Karpas-422 (cell line): ENCODE data around the gene GUCY1B1. TPM values are rescaled to one million over a fixed set of nuclear protein-coding genes. Genes with fewer than 3 reads are reported as not detected.

Experiments used
- DNase-seq: peaks from one replicate; pipeline ENCODE4 v3.0.0-alpha.2; 2015
- H2AFZ ChIP-seq: fragments of 200-600 bp; sonication (generic); 2 replicates; pipeline ENCODE4 v1.6.1; 2014; ENCODE audit warnings: antibody characterized with exemption, low read length, mixed read lengths
- H3K27ac ChIP-seq: fragments of 200-600 bp; sonication (generic); 2 replicates; pipeline ENCODE4 v1.5.1; 2014; ENCODE audit warnings: mild to moderate bottlenecking, low read length, moderate library complexity
- H3K27me3 ChIP-seq: fragments of 200-600 bp; sonication (generic); 2 replicates; pipeline ENCODE4 v1.6.1; 2014; ENCODE audit warnings: low read length, mixed read lengths
- H3K36me3 ChIP-seq: fragments of 200-600 bp; sonication (generic); 2 replicates; pipeline ENCODE4 v1.6.1; 2014; ENCODE audit warnings: low read length, mixed read lengths; ENCODE audit not compliant: insufficient read depth
- H3K4me1 ChIP-seq: fragments of 200-600 bp; sonication (generic); 2 replicates; pipeline ENCODE4 v1.6.1; 2014; ENCODE audit warnings: mild to moderate bottlenecking, low read length, mixed read lengths
- H3K4me2 ChIP-seq: fragments of 200-600 bp; sonication (generic); 2 replicates; pipeline ENCODE4 v1.6.1; 2014; ENCODE audit warnings: low read length, low read depth, mild to moderate bottlenecking; ENCODE audit not compliant: poor library complexity, severe bottlenecking
- H3K4me3 ChIP-seq: fragments of 200-600 bp; sonication (generic); 2 replicates; pipeline ENCODE4 v1.5.1; 2014; ENCODE audit warnings: mild to moderate bottlenecking, antibody characterized with exemption, low read length, mixed read lengths
- H3K79me2 ChIP-seq: fragments of 200-600 bp; sonication (generic); 2 replicates; pipeline ENCODE4 v1.6.1; 2014; ENCODE audit warnings: mild to moderate bottlenecking, low read length, mixed read lengths
- H3K9ac ChIP-seq: fragments of 200-600 bp; sonication (generic); 2 replicates; pipeline ENCODE4 v1.6.0; 2014; ENCODE audit warnings: low read length
- H3K9me2 ChIP-seq: fragments of 200-600 bp; sonication (generic), shearing (Covaris generic); replicated peaks from 2 replicates; pipeline ENCODE4 v1.6.0; 2014; ENCODE audit warnings: mild to moderate bottlenecking, low read length, moderate library complexity; ENCODE audit not compliant: insufficient read depth
- H3K9me3 ChIP-seq: fragments of 300-700, 200-600 bp; sonication (generic); 2 replicates; pipeline ENCODE4 v1.6.1; 2014; ENCODE audit warnings: low read length, mixed read lengths
- H4K20me1 ChIP-seq: fragments of 200-600 bp; sonication (generic); 2 replicates; pipeline ENCODE4 v1.6.1; 2014; ENCODE audit warnings: mild to moderate bottlenecking, antibody characterized with exemption, low read length, low read depth; ENCODE audit not compliant: insufficient read depth
- total RNA-seq: library from RNA; depleted of rRNA; stranded (reverse); fragments of >200 nt; shearing (Covaris generic); gene quantifications from 2 replicates; pipeline ENCODE4 v1.2.3, GENCODE V29; 2014; ENCODE audit warnings: low replicate concordance

Gene GUCY1B1
- total RNA-seq, 1 experiment from 2014 or later, result 3.2 TPM

DNA sequence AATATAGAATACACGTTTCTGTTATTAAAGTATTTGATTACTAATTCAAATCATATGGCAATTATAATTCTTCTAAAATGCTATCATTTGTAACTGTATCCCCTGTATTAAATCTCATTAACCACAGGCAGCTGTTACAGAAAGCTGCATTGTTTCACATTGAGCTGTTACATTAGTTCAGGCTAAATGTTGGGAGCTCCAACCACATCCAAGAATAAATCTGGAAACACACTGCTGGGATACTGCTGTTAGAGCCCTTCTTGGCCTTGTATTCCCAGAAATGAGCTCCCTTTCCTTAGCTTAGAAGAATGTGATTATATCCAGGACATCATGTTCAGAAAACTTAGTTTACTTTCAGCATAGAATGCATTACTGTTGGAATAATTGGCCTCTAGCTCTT, 48.2 kb downstream of the GUCY1B1 start:
- DNase-seq, result no peak
- no peaks in the 10 kb centered on the region for H4K20me1 ChIP-seq
- no peak overlapping the region for H3K27ac ChIP-seq
- no peaks in the 10 kb centered on the region for H3K27me3 ChIP-seq
- H3K4me1 ChIP-seq, result peaks cover 50% of the 10 kb centered on the region
- H3K4me2 ChIP-seq, result peak overlapping the region; percentile 16
- no peak overlapping the region for H3K4me3 ChIP-seq
- H3K9ac ChIP-seq, result no peak overlapping the region
- H3K9me3 ChIP-seq, result no peaks in the 10 kb centered on the region
- H2AFZ ChIP-seq, result peak overlapping the region; percentile 29; the same call in 1 of the 2 replicates
- no peaks in the 10 kb centered on the region for H3K36me3 ChIP-seq
- no peaks in the 10 kb centered on the region for H3K9me2 ChIP-seq
- no peaks in the 10 kb centered on the region for H3K79me2 ChIP-seq

GRCh38 chr4:155809835-155810234, 51.0 kb downstream of the GUCY1B1 start:
- Histone ChIP-seq H3K4me2 (peak overlapping the region; percentile 29), H3K4me1 (peaks cover 32% of the 10 kb centered on the region), H3K9me2 (no peaks in the 10 kb centered on the region), H3K27me3 (no peaks in the 10 kb centered on the region), H4K20me1 (no peaks in the 10 kb centered on the region), H2AFZ (peak overlapping the region; percentile 86), H3K79me2 (no peaks in the 10 kb centered on the region), H3K4me3 (no peak overlapping the region), H3K27ac (no peak overlapping the region), H3K9me3 (no peaks in the 10 kb centered on the region), H3K9ac (no peak overlapping the region), H3K36me3 (no peaks in the 10 kb centered on the region)
- peak; percentile 98 for DNase-seq

DNA sequence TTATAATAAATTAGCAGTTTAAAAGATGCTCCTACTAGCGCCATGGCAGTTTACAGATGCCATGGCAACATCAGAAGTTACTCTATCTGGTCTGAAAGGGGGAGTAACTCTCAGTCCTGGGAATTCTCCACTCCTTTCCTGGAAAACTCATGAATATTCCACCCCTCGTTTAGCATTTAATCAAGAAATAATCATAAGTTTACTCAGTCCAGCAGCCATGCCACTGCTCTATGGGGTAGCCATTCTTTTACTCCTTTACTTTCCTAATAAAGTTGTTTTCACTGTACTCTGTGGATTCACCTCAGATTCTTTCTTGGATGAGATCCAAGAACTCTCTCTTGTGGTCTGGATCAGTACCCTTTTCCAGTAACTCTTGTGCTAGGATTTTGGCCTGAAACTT, 52.3 kb downstream of the GUCY1B1 start:
- Histone ChIP-seq H3K4me1 (peaks cover 30% of the 10 kb centered on the region), H3K9me3 (no peaks in the 10 kb centered on the region), H3K27ac (no peak overlapping the region), H3K9me2 (no peaks in the 10 kb centered on the region), H3K36me3 (no peaks in the 10 kb centered on the region), H4K20me1 (no peaks in the 10 kb centered on the region), H3K79me2 (no peaks in the 10 kb centered on the region), H2AFZ (peak overlapping the region; percentile 89), H3K4me3 (no peak overlapping the region), H3K4me2 (no peak overlapping the region), H3K9ac (no peak overlapping the region), H3K27me3 (no peaks in the 10 kb centered on the region)
- no peak for DNase-seq

DNA sequence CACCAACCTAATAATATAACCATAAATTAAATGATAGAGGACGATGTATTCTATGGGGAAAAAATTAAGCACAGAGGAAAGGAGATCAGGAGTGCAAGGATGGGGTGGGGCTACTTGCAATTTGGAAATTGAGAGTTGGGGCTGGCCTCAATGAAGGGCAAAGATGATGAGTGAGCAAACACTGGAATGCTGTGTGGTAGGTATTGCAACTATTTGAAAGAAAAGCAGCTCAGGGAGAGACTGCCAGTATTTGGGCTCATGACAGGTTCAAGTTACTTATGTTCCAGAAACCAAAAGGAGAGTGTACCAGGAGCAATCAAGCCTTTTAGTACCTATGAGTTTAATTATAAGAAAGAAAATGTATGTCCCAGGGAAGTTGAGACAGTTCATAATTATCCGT, 59.8 kb downstream of the GUCY1B1 start:
- Histone ChIP-seq H3K4me3 (no peak overlapping the region), H3K4me1 (peaks cover 27% of the 10 kb centered on the region), H3K9ac (no peak overlapping the region), H3K27ac (no peak overlapping the region), H4K20me1 (no peaks in the 10 kb centered on the region), H2AFZ (no peak overlapping the region), H3K79me2 (no peaks in the 10 kb centered on the region), H3K9me3 (no peaks in the 10 kb centered on the region), H3K4me2 (no peak overlapping the region), H3K27me3 (0 out of 2 replicates have a peak, but pooled peaks cover 2% of the 10 kb centered on the region), H3K36me3 (no peaks in the 10 kb centered on the region), H3K9me2 (no peaks in the 10 kb centered on the region)
- no peak for DNase-seq

DNA sequence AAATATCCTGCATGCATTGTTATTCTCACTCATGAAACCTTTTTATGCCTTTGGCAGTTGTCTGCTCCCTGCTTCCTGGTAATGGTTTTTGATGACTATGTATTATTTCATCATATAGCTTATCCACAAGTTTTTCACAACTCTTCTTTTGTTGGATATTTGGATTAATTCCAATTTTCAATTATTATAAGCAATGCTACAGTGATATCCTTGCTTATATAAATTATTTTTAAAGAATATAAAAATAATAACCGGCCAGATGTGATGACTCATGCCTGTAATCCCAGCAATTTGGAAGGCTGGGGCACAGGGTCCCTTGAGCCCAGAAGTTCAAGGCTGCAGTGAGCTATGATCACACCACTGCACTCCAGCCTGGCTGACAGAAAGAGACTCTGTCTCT, 60.2 kb downstream of the GUCY1B1 start:
- no peak overlapping the region for H2AFZ ChIP-seq
- no peak overlapping the region for H3K4me2 ChIP-seq
- no peaks in the 10 kb centered on the region for H3K9me3 ChIP-seq
- no peak overlapping the region for H3K9ac ChIP-seq
- H3K4me3 ChIP-seq, result no peak overlapping the region
- no peaks in the 10 kb centered on the region for H4K20me1 ChIP-seq
- no peak overlapping the region for H3K27ac ChIP-seq
- H3K36me3 ChIP-seq, result no peaks in the 10 kb centered on the region
- H3K9me2 ChIP-seq, result no peaks in the 10 kb centered on the region
- H3K27me3 ChIP-seq, result 0 out of 2 replicates have a peak, but pooled peaks cover 2% of the 10 kb centered on the region
- no peak for DNase-seq
- H3K4me1 ChIP-seq, result peaks cover 27% of the 10 kb centered on the region
- H3K79me2 ChIP-seq, result no peaks in the 10 kb centered on the region

DNA sequence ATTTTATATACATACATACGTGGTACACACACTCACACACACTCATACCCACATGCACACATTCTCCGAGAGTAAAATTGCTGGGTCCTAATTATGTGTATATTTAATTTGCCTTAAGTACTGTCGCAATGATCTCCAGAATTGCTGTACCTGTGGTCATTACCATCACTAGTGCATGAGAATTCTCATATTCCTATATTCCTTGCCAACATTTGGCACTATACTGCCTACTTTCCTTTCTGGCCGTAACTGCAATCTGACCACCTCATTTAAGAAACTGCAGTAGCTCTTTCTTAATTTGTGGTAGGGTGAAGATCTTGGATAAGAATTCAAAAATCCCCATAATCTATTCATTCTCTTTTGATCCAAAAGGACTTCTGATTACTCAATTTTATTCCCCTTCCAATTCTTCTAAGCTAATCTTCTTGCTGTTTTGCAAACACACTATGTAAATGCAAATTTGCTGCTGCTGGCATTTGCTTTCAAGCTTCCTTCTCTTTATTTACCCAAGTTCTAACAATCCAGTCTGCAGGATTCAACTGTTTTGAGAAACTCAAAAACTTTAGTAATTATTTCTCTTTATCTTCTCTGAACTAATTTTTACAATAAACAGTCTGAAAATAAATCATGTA, 62.2 kb downstream of the GUCY1B1 start:
- H3K9me2 ChIP-seq, result no peaks in the 10 kb centered on the region
- H3K9ac ChIP-seq, result no peak overlapping the region
- H3K9me3 ChIP-seq, result no peaks in the 10 kb centered on the region
- H3K4me2 ChIP-seq, result peak overlapping the region; percentile 51
- peaks cover 22% of the 10 kb centered on the region for H3K4me1 ChIP-seq
- peak overlapping the region; percentile 17; the same call in 1 of the 2 replicates for H3K4me3 ChIP-seq
- no peaks in the 10 kb centered on the region for H3K79me2 ChIP-seq
- no peak overlapping the region for H3K27ac ChIP-seq
- peak overlapping the region; percentile 64; the same call in 1 of the 2 replicates for H2AFZ ChIP-seq
- no peak for DNase-seq
- 0 out of 2 replicates have a peak, but pooled peaks cover 2% of the 10 kb centered on the region for H3K27me3 ChIP-seq
- no peaks in the 10 kb centered on the region for H4K20me1 ChIP-seq
- H3K36me3 ChIP-seq, result no peaks in the 10 kb centered on the region

DNA sequence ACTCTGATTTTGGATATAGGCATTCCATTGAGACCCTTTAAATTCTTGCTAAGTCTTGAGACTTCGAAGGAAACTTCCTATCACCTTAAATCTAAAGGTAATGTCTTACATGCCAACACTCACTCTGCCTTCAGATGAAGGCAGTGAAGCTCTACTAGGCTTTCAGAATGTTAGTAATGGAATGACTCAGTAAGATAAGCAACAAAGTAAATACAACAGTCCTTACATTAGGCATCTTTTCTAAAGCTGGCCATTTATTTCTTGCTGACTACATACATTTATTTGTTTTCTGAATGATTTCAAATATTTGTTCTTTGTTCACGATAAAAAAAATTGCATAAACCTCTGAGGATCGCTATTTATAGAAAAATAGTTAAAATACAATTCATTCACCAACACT, 63.8 kb downstream of the GUCY1B1 start:
- H3K9me3 ChIP-seq, result no peaks in the 10 kb centered on the region

GRCh38 chr4:155828628-155829027, 69.8 kb downstream of the GUCY1B1 start:
- DNase-seq, result no peak
- H3K4me2 ChIP-seq, result no peak overlapping the region
- no peaks in the 10 kb centered on the region for H3K79me2 ChIP-seq
- H4K20me1 ChIP-seq, result no peaks in the 10 kb centered on the region
- H3K9me3 ChIP-seq, result no peaks in the 10 kb centered on the region
- no peak overlapping the region for H3K4me3 ChIP-seq
- peaks cover 7% of the 10 kb centered on the region for H3K4me1 ChIP-seq
- H3K36me3 ChIP-seq, result no peaks in the 10 kb centered on the region
- no peak overlapping the region for H3K27ac ChIP-seq
- H2AFZ ChIP-seq, result no peak overlapping the region
- no peaks in the 10 kb centered on the region for H3K27me3 ChIP-seq
- H3K9me2 ChIP-seq, result no peaks in the 10 kb centered on the region
- no peak overlapping the region for H3K9ac ChIP-seq

More for the DNA sequence above, 63.8 kb downstream of the GUCY1B1 start:
- Histone ChIP-seq H3K4me1 (peaks cover 22% of the 10 kb centered on the region), H4K20me1 (no peaks in the 10 kb centered on the region), H2AFZ (no peak overlapping the region), H3K9me2 (no peaks in the 10 kb centered on the region), H3K27ac (no peak overlapping the region), H3K27me3 (0 out of 2 replicates have a peak, but pooled peaks cover 2% of the 10 kb centered on the region), H3K4me3 (no peak overlapping the region), H3K9ac (no peak overlapping the region), H3K79me2 (no peaks in the 10 kb centered on the region), H3K4me2 (no peak overlapping the region), H3K36me3 (no peaks in the 10 kb centered on the region)
- no peak for DNase-seq
